ENCODE measurements around the gene SF3B2. TPM values are rescaled to one million over a fixed set of nuclear protein-coding genes. Genes with fewer than 3 reads are reported as not detected.
"Not testable (repeated sequence)": the region's sequence is repeated elsewhere in the genome, so short reads cannot be mapped to it uniquely, and the experiment has no call there.

SF3B2 gene
- total RNA-seq, 2 experiments from 2014 or later, result 241 to 253 TPM

DNA sequence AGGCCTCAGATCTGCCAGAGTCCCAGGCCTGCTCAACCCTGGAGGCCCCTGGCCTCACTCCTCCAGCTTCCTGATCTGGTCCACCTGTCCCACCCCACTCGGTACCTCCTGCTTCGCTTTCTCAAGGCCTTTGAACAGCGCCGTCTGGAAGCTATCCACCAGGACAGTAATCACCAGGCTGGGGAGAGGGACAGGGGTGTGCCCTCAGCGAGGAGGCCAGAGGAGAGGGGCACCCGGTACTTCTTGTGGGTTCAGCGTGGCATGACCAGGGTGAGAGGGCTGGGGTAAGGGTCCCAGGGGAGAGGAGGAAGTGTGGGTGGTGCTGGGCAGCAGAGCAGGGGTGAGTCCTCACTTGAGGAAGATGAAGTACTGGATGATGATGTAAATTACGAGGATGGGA, 32.0 kb upstream of the SF3B2 start:
- no peak for ATAC-seq
- Mint-ChIP-seq H3K27ac (no peak overlapping the region), H3K4me1 (ENCODE audit: low read depth) (peaks cover 22% of the 10 kb centered on the region), H3K27me3 (ENCODE audit: low read depth) (no peaks in the 10 kb centered on the region), H3K4me3 (no peak overlapping the region), H3K9me3 (ENCODE audit: insufficient read depth) (no peaks in the 10 kb centered on the region), H3K36me3 (ENCODE audit: low read depth) (no peaks in the 10 kb centered on the region)
- CTCF ChIA-PET, result interaction anchor here (1.1 to 1.2 kb wide), 2 partner anchors 115 to 160 kb away, joined by 3 read pairs; partner anchors contain the start of gene MUS81
- POLR2A ChIA-PET, result no interaction called here
- no peak for DNase-seq

DNA sequence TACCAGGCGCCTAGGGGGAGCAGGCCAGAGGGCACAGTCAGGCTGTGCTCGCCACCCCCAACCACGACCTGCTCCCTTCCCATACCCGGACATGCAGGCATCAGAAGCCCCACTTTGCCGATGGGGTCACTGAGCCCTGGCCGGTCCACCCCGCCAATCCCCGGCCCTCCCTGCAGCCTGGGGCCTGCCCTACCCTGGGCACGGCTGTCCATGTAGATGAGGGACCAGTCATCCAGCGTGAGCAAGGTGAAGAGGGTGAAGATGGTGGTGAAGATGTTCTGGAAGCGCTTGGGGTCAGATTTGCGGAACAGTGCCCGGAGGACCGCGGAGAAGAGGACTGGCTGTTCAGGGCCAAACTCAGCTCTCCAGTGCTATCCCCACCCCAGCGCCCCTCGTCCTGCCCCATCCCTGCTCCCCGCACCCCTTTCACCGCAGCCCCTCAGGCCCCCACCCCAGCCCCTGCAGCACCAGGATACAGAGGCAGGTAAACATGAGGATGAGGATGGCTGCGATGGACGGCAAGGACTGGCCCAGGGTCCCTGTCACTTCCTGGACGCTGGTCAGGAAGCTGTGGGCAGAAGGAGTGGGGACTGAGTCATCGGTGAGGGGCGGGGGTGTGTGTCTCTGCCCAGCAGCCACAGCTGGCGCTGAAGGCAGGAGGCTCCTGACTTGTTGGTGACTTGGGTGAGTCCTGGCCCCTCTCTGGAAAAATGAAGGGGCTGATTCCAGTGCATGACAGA, 31.4 kb upstream of the SF3B2 start:
- peak; percentile 27 for ATAC-seq
- Mint-ChIP-seq H3K4me3 (no peak overlapping the region), H3K27ac (no peak overlapping the region), H3K4me1 (ENCODE audit: low read depth) (peaks cover 22% of the 10 kb centered on the region), H3K27me3 (ENCODE audit: low read depth) (no peaks in the 10 kb centered on the region), H3K9me3 (ENCODE audit: insufficient read depth) (no peaks in the 10 kb centered on the region), H3K36me3 (ENCODE audit: low read depth) (no peaks in the 10 kb centered on the region)
- CTCF ChIA-PET, result interaction anchor here (2.6 kb wide), 1 partner anchor 25 kb away, joined by 42 read pairs; no protein-coding TSS in a partner anchor
- POLR2A ChIA-PET, result no interaction called here
- DNase-seq, result peak; percentile 49

DNA sequence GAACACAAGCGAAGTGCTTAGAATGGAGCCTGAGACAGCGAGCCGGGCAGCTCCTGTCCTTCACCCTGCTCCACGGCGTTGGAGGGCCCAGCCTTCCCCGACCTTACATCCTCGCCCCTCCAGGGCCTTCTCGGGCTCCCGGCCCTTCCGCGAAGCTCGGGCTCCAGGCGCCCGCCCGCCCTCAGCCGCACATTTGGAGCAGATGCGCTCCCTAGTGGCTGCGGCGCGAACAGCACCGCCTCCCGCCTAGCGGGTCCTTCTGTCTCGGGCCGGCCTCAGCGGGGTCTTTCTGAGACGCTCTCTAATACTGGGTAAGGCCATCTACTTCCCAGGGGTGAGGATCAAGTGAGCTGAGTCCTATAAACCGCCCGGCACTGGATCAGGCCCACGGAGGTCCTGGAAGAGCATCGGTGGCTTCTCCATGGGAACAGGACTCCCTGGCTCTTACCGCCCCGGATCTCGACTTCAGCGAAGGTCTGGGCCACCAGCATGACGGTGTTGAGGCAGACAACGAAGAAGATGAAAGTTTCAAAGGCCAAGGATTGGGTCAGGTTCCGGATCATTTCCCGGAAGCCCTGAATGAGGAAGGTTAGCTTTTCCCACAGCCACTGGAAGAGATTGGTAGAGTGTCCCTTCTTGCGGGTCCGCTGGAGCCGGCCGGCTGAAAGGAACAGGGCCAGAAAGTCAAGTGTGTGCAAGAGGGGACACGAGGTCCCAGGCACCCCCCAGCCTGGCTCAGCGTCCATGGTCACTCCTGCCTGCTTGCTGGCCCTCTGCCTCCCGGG, 29.6 kb upstream of the SF3B2 start:
- POLR2A ChIA-PET, result interaction anchor here (1.3 kb wide), 1 partner anchor 18 kb away, joined by 3 read pairs; no protein-coding TSS in a partner anchor
- H3K4me3 Mint-ChIP-seq, result peak overlapping the region; percentile 2
- peak; percentile 93 for ATAC-seq
- DNase-seq, result peak; percentile 84
- H3K9me3 Mint-ChIP-seq (ENCODE audit: insufficient read depth), result no peaks in the 10 kb centered on the region
- H3K36me3 Mint-ChIP-seq (ENCODE audit: low read depth), result no peaks in the 10 kb centered on the region
- CTCF ChIA-PET, result interaction anchor here (0.6 to 2.6 kb wide), 46 partner anchors 9 to 429 kb away, joined by 3 to 42 read pairs (median 4); partner anchors contain the start of genes BANF1, CCDC85B, CST6 and EIF1AD
- no peaks in the 10 kb centered on the region for H3K27me3 Mint-ChIP-seq (ENCODE audit: low read depth)
- peaks cover 22% of the 10 kb centered on the region for H3K4me1 Mint-ChIP-seq (ENCODE audit: low read depth)
- no peak overlapping the region for H3K27ac Mint-ChIP-seq

DNA sequence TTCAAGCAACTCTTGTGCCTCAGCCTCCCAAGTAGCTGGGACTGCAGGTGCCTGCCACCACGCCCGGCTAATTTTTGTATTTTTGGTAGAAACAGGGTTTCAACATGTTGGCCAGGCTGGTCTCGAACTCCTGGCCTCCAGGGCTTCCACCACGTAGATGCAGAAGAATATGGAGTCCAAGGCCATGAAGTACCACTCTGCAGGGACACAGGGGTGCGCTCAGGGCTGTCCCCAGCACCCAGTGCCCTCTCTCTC, 29.1 kb upstream of the SF3B2 start:
- ATAC-seq; H3K36me3 Mint-ChIP-seq (ENCODE audit: low read depth); DNase-seq; H3K9me3 Mint-ChIP-seq (ENCODE audit: insufficient read depth); H3K27ac Mint-ChIP-seq; H3K27me3 Mint-ChIP-seq (ENCODE audit: low read depth); POLR2A ChIA-PET; H3K4me3 Mint-ChIP-seq: not testable (repeated sequence)
- CTCF ChIA-PET, result interaction anchor here (0.7 to 2.6 kb wide), 24 partner anchors 8 to 429 kb away, joined by 3 to 42 read pairs (median 6); partner anchors contain the start of genes BANF1, CCDC85B, EIF1AD and FIBP
- H3K4me1 Mint-ChIP-seq (ENCODE audit: low read depth), result peaks cover 22% of the 10 kb centered on the region

DNA sequence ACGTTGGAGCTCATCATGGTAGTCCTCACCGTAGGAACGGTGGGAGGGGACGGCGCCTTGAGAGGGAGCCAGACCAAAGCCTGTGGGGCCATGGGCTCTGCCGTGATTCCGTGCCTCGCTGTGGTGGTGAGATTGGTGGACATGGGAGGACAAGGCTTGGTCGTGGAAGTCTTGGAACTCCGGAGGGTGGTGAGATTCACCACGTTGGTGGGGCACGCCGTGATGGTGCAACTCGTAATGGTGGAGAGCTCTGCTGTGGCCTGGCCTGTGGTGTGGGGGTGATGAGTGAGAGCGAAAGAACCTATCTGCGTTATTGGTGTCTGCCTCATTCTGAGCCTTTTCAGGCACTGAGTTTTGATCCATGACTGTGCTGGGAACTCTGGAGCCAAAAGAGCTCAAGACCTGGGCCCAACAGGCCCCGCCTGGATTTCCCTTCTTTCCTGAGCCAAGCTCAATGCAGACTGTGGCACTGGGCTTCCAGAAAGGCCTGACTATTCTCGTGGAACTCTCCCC, 26.1 kb upstream of the SF3B2 start, which contains the start of gene CATSPER1:
Gene CATSPER1, minus strand, starts transcription at position 463 of the 513 bp plus-strand sequence. Its CDS starts 100 bp downstream, at position 363.
- no peak for DNase-seq
- ATAC-seq, result no peak
- ChIA-PET POLR2A (no interaction called here), CTCF (interaction anchor here (0.6 to 1.0 kb wide), 2 partner anchors 18 to 19 kb away, joined by 3 to 7 read pairs; no protein-coding TSS in a partner anchor)
- Mint-ChIP-seq H3K36me3 (ENCODE audit: low read depth) (no peaks in the 10 kb centered on the region), H3K27ac (no peak within 1 kb of the TSS), H3K9me3 (ENCODE audit: insufficient read depth) (no peaks in the 10 kb centered on the region), H3K27me3 (ENCODE audit: low read depth) (peaks cover 7% of the 10 kb centered on the region), H3K4me1 (ENCODE audit: low read depth) (peaks cover 14% of the 10 kb centered on the region), H3K4me3 (no peak within 1 kb of the TSS)

DNA sequence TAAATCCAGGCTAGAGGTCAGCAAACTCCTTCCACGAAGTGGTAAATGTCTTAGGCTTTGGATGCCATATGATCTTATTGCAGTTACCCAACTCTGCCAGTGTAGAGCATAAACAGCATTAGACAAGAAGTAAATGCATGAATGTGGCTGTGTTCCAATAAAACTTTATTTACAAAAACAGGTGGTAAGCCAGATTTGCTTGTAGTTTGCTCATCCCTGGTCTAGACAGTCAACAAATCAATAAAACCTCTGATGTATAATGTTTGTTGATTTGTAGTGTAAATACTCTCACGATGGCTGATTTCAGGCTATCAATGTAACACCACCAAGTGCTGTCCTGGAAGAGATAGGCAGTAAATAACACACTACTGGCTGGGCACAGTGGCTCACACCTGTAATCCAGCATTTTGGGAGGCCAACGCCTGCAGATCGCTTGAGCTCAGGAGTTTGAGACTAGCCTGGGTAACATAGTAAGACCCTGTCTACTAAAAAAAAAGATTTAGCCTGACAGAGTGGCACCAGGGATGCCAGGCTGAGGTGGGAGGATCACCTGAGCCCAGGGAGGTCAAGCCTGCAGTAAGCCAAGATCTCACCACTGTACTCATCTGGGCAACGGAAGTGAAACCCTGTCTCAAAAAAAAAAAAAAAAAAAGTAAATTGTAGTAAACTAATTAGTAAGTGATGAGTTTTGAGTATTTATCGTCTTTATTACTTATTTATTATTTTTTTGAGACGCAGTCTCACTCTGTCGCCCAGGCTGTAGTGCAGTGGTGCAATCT, 19.0 kb upstream of the SF3B2 start:
- ChIA-PET POLR2A (no interaction called here), CTCF (no interaction called here)
- no peak overlapping the region for H3K27ac Mint-ChIP-seq
- H3K27me3 Mint-ChIP-seq (ENCODE audit: low read depth), result peaks cover 8% of the 10 kb centered on the region
- no peak overlapping the region for H3K4me3 Mint-ChIP-seq
- no peak for ATAC-seq
- no peaks in the 10 kb centered on the region for H3K9me3 Mint-ChIP-seq (ENCODE audit: insufficient read depth)
- DNase-seq, result no peak
- no peaks in the 10 kb centered on the region for H3K36me3 Mint-ChIP-seq (ENCODE audit: low read depth)
- no peaks in the 10 kb centered on the region for H3K4me1 Mint-ChIP-seq (ENCODE audit: low read depth)

DNA sequence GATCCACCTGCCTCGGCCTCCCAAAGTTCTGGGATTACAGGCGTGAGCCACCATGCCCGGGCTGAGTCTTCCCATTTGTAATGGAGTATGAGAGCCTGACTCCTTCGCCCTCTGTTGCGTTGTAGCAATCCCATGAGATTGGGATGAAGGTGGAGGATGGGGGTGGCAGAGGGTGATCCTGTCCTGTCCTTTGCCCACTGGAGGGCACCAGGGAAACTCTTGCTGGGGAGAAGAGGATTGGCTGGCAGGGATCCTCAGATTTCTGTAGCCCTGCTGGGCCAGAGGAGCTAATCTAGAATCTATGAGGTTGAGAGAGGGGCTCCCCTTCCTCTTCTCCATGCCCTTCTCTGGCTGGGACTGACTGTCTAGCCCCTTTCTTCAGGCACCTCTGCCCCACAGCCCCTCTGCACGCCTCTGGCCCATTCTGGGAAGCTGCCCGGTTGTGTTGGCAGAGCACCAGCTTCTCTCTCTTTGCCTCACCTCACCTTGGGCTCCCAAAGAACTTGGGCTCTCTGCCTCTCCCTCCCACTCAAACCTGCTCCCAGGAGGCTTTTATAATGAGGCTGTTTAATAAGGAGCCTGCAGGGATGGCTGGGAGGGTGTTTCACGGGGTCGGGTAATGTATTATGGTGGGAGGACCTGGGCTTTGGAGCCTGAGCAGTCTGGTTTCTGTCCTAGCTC, 16.4 kb upstream of the SF3B2 start:
- DNase-seq (no peak), ATAC-seq (no peak)
- no peak overlapping the region for H3K27ac Mint-ChIP-seq
- ChIA-PET POLR2A (interaction anchor here (0.6 to 0.7 kb wide), 2 partner anchors 116 to 731 kb away, joined by 3 read pairs; no protein-coding TSS in a partner anchor), CTCF (interaction anchor here (0.9 to 3.4 kb wide), 3 partner anchors 9 to 217 kb away, joined by 3 to 23 read pairs (median 21); no protein-coding TSS in a partner anchor)
- no peaks in the 10 kb centered on the region for H3K4me1 Mint-ChIP-seq (ENCODE audit: low read depth)
- H3K9me3 Mint-ChIP-seq (ENCODE audit: insufficient read depth), result no peaks in the 10 kb centered on the region
- H3K36me3 Mint-ChIP-seq (ENCODE audit: low read depth), result no peaks in the 10 kb centered on the region
- peaks cover 6% of the 10 kb centered on the region for H3K27me3 Mint-ChIP-seq (ENCODE audit: low read depth)
- no peak overlapping the region for H3K4me3 Mint-ChIP-seq

DNA sequence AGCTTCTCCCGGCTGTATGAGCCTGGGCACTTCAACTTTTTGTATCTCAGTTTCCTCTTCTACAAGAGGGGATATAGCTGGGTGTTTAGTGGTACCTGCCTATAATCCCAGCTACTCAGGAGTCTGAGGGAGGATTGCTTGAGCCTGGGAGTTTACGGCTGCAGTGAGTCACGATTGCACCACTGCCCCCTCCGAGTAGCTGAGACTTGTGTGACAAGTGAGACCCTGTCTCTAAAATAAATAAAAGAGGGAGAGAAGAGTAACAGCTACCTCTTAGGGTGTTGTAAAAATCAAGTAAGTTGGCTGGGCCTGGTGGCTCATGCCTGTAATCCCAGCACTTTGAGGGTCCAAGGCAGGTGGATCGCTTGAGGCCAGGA, 15.8 kb upstream of the SF3B2 start:
- POLR2A ChIA-PET, result interaction anchor here (0.7 kb wide), 1 partner anchor 116 kb away, joined by 3 read pairs; no protein-coding TSS in a partner anchor
- Mint-ChIP-seq H3K4me1 (ENCODE audit: low read depth) (no peaks in the 10 kb centered on the region), H3K9me3 (ENCODE audit: insufficient read depth) (no peaks in the 10 kb centered on the region), H3K4me3 (no peak overlapping the region), H3K36me3 (ENCODE audit: low read depth) (no peaks in the 10 kb centered on the region), H3K27ac (no peak overlapping the region), H3K27me3 (ENCODE audit: low read depth) (peaks cover 6% of the 10 kb centered on the region)
- DNase-seq (no peak), ATAC-seq (no peak)
- CTCF ChIA-PET, result interaction anchor here (0.9 to 3.4 kb wide), 3 partner anchors 8 to 218 kb away, joined by 3 to 23 read pairs (median 21); no protein-coding TSS in a partner anchor

DNA sequence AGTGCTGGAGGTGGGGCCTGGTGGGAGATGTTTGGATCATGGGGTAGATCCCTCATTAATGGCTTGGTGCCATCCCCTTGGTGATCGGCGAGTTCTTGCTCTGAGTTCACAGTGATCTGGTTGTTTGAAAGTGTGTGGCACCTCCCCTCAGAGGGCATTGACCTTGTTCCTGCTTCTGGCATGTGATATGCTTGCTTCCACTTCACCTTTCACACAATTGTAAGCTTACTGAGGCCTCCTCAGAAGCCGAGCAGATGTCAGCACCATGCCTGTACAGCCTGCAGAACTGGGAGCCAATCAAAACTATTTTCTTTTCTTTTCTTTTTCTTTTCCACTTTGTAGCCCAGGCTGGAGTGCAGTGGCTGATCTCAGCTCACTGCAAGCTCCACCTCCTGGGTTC, 14.8 kb upstream of the SF3B2 start:
- no peaks in the 10 kb centered on the region for H3K4me1 Mint-ChIP-seq (ENCODE audit: low read depth)
- H3K27me3 Mint-ChIP-seq (ENCODE audit: low read depth), result peaks cover 4% of the 10 kb centered on the region
- ATAC-seq (no peak), DNase-seq (no peak)
- no peaks in the 10 kb centered on the region for H3K9me3 Mint-ChIP-seq (ENCODE audit: insufficient read depth)
- ChIA-PET POLR2A (no interaction called here), CTCF (interaction anchor here (2.7 to 3.4 kb wide), 2 partner anchors 7 to 15 kb away, joined by 21 to 23 read pairs; no protein-coding TSS in a partner anchor)
- no peaks in the 10 kb centered on the region for H3K36me3 Mint-ChIP-seq (ENCODE audit: low read depth)
- H3K4me3 Mint-ChIP-seq, result no peak overlapping the region
- no peak overlapping the region for H3K27ac Mint-ChIP-seq

DNA sequence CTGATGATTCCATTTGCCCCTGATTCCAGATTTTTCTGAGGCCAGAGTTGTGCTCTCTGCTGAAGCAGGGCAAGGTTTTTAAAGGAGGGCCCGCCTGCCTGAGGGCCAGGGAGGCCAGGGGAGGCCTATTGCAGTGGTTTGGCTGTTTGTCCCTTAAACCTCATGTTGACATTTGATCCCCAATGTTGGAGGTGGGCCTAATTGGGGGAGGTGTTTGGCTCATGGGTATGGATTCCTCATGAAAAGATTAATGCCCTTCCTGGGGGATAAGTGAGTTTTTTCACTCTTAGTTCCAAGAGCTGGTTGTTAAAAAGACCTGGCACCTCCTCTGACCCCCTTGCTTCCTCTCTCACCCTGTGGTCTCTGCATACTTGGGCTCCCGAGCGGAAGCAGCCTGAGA, 12.4 kb upstream of the SF3B2 start:
- peaks cover 2% of the 10 kb centered on the region for H3K27me3 Mint-ChIP-seq (ENCODE audit: low read depth)
- DNase-seq, result no peak
- no peak overlapping the region for H3K4me3 Mint-ChIP-seq
- H3K9me3 Mint-ChIP-seq (ENCODE audit: insufficient read depth), result no peaks in the 10 kb centered on the region
- peaks cover 3% of the 10 kb centered on the region for H3K4me1 Mint-ChIP-seq (ENCODE audit: low read depth)
- no peak overlapping the region for H3K27ac Mint-ChIP-seq
- no peak for ATAC-seq
- CTCF ChIA-PET, result interaction anchor here (1.4 to 2.0 kb wide), 3 partner anchors 18 to 155 kb away, joined by 3 to 13 read pairs (median 3); no protein-coding TSS in a partner anchor
- no peaks in the 10 kb centered on the region for H3K36me3 Mint-ChIP-seq (ENCODE audit: low read depth)
- POLR2A ChIA-PET, result no interaction called here

Measured in activated CD8-positive, alpha-beta T cell treated with anti-CD3 and anti-CD28 coated beads, Interleukin-2, amount 10 ng/mL, durations not matched to agents 7 days and 5 days (primary cell).